AG08396 (cell line): ENCODE measurements around the gene LAMA2.

Source experiments
- DNase-seq: peaks from one replicate; pipeline ENCODE4 v3.0.0; 2012; ENCODE audit warnings: low spot score, mixed read lengths

Gene LAMA2

GRCh38 chr6:129516787-129517186, 633.8 kb downstream of the LAMA2 start:
- DNase-seq = no peak

GRCh38 chr6:129517288-129517687, 634.4 kb downstream of the LAMA2 start:
- DNase-seq = no peak

GRCh38 chr6:129519750-129520149, 636.8 kb downstream of the LAMA2 start:
- DNase-seq = no peak

DNA sequence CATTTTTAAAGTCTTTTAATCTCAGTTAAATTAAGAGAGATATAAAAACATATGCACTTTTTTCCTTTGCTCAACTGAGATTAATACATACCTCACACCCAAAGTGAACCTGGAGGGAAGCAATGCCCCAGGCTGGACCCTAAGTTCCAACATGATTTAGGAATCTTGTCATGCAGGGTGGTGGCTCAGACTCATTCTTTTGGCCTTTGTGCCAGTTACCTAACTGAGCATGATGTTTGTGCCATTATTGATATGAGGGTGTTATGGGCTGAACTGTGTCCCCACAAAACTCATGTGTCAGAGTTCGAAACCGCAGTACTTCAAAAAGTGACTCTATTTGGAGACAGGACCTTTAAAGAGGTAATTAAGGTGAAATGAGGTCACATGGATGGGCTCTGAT, 639.0 kb downstream of the LAMA2 start:
- no peak for DNase-seq

- no peak for DNase-seq
Measured at GRCh38 chr6:129523816-129524215, 640.9 kb downstream of the LAMA2 start.

- DNase-seq = no peak
Measured at GRCh38 chr6:129525055-129525454, 642.1 kb downstream of the LAMA2 start.

DNA sequence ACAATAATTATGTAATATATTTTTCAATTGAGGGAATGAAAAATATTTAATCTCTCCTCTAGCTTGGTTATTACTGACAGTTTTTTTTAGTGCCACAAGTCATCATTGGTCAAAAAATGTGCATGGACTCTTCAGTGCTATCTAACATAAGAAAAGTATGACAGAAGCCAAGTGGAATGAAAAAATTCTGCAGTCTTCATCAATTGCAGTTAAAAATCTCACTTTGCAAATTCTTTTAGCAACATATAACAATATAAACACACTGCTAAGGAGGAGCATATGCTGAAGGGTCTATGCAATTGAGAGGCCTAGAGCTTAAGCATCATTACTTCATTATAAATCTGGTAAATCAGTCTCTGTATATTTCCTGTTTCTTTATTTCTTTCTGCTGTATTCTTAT, 652.0 kb downstream of the LAMA2 start:
- DNase-seq = no peak

DNA sequence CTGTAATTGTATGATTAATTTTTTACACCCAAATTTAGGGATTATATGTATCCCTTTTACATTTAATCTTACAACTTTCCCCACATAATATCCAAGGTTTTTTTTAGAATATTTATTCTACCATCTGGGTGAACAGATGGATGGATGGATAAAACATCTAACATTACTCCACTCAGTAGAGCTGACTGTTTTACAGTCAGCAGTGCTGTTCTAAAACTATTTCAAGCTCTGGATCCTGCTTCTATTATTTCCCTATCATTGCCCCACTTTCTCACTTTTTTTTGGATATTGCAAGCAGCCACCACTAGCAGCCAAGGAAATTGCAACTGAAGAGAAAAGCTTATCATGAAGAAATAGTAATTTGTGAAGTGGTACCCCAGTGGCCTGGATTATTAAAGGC, 653.3 kb downstream of the LAMA2 start:
- no peak for DNase-seq

DNA sequence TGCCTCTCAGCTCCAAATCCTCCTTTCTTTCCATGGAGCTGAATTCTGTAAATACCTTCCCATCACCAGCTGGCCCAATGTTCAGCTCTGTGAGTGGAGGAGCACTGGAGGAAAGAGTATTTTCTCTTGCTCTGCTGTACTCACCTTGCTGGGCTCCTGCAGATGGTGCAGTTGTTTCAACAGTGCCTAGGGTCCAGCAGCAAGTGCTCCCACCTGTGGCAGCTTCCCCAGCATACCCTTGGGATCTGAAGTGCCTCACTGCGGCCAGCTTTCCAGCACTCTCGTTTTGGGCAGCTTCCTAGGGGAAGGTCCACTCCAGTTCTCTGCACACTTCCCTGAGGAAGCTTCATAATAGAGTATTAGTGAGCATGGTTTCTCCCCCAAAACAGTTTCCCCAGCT, 656.1 kb downstream of the LAMA2 start:
- DNase-seq = no peak

DNA sequence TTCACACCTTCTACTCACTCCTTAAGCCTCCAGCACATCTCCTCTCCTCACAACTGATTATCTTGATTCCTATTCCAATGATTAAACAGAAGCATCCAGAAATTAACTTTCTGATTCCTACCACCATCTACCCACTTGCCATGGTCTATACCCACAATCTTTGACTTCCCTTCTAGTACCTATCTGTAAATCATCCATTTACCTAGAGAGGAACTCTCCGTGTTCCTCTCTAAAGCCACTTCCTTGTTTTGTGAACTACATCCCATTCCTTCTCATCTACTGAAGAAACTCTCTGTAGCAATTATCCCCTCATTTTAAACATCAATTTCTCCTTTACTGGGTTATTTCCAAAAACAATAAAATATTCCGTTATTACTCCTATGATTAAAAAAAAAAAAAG, 659.8 kb downstream of the LAMA2 start:
- no peak for DNase-seq

DNA sequence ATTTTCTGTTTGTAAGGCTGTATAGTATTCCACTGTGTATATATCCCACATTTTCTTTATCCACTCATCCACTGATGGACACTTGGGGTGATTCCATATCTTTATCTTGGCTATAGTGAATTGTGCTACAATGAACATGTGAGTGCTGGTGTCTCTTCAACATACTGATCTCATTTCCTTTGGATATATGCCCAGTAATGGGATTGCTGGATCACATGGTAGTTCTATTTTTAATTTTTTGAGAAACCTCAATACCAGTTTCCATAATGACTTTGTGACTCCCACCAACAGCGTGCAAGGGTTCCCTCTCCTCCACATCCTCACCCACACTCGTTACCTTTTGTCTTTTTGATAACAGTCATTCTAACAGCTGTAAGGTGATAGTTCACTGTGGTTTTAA, 661.0 kb downstream of the LAMA2 start:
- no peak for DNase-seq

GRCh38 chr6:129544892-129545612, 662.1 kb downstream of the LAMA2 start:
- no peak for DNase-seq

GRCh38 chr6:129546702-129547101, 663.8 kb downstream of the LAMA2 start:
- no peak for DNase-seq

DNA sequence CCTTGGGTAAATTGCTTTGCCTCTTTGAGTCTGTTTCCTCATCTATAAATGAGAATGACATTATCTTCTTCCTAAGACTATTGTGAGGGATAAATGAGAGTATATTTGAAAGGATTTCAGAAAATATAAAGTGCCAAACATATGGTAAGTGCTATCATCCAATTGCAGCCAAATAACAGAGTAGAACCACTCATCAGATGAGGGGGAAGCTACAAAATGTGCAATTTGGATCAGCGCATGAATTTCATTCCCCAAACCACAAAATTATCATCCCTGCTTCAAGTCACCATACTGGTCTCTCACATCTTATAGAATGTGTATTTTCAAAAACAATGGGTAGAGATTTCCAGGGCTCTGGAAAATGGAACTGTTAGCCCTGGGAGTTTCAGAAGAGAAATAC, 668.5 kb downstream of the LAMA2 start:
- DNase-seq = no peak

- DNase-seq = no peak
Measured at GRCh38 chr6:129552413-129552812, 669.5 kb downstream of the LAMA2 start.

DNA sequence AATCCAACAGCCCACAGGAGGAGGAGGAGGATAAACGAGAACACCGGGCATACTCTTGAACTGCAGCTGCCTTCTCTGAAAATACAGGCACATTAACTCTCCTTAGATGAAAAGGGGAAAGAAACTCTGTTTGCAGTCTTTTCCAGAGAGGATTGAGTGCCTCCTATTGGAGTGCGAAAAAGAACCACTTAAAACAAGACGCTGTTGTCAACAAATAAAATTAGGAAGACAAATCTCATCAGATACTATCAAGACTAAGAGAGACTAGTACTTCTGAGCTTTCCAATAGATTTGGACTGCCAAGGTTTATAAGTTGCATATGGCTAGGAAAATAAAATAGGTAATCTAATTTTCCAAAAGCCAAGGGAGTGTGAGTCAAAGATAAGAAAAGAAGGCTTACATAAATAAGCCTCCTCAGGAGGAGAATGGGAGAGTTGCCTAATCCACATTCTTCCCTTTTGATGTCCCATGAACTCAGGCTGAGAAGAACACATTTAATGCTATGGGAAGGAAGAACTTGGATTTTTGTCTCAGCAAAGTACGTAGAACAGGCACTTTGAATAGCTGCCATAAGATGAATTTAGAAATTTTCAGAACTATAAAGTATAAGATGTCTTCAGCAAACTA, 672.4 kb downstream of the LAMA2 start:
- peak; percentile 12 for DNase-seq

- DNase-seq = no peak
Measured at GRCh38 chr6:129558248-129558647, 675.3 kb downstream of the LAMA2 start.

DNA sequence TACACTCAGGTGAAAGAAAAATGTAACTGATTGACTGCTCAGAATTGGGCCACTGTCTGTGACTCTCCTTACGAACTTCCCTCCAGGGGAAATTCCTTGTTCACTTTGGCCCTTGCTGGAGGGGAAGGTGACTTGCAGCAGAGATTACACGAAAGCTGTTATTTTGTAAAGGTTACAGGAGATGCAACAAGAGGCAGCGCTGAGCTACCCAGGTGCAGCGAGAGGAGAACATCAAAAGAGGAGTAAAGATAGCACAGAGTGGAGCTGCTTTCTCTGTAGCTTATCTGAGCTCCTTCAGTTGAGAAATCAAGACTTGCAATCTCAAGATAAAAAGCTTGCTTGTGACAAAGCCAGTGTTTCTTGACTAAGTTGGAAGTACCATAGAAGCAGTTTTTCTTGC, 682.4 kb downstream of the LAMA2 start:
- DNase-seq = no peak

GRCh38 chr6:129565811-129566210, 682.9 kb downstream of the LAMA2 start:
- DNase-seq = no peak
